Measurements from ENCODE around the gene ARHGAP30.

GRCh38 chr1:161012420-161012819 lies 57.3 kb downstream of the ARHGAP30 start:
- TF ChIP-seq EZH2 (IDR thresholded peaks at IDR 0.05; ENCODE audit: insufficient read depth, poor library complexity, severe bottlenecking) (no peak), EZH2phosphoT487 (IDR thresholded peaks at IDR 0.05; ENCODE audit: insufficient read depth, low read depth) (no peak)
